ENCODE results near the gene TMEM235.

DNA sequence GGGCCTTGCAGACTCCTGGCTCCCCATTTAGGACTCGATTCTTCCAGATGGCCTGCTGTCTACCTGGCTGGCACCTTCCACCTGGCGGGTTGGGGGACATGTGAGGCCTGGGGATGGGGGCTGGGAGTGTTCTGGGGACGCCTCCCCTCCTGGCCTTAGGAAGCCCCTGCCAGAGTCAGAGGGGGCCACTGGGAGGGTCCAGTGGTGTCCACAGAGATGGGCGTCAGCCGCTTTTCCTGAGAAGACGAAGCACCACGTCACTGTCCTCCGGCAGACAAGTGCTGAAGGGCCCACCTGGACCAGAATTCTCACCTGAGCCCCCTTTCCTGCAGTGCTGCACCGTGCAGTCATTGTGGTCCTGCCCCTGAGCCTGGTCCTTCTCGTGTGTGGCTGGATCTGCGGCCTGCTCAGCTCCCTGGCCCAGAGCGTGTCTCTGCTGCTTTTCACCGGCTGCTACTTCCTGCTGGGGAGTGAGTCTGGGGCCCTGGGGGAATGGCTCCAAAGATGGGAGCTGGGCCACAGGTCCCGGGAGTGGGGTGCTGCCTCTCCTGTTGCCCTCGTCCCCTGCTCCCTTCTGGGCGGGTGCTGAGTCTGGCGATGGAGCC is 2.9 kb downstream of the TMEM235 start:
- TF ChIP-seq CTCF (IDR thresholded peaks at IDR 0.05) = no peak
- no peak for TF ChIP-seq POLR2A (IDR thresholded peaks at IDR 0.05)

Measured in heart left ventricle (tissue), 13 donors.